CD1c-positive myeloid dendritic cell (primary cell): ENCODE measurements around the gene CBFA2T3.
"Not testable (repeated sequence)": the region's sequence is repeated elsewhere in the genome, so short reads cannot be mapped to it uniquely, and the experiment has no call there.

Source experiments
- DNase-seq: peaks from one replicate; pipeline ENCODE4 v3.0.0-alpha.2; 2016; ENCODE audit errors: extremely low spot score

The CBFA2T3 gene

GRCh38 chr16:89013111-89013510, 36.1 kb upstream of the CBFA2T3 start:
- DNase-seq = no peak

- DNase-seq = no peak
Observed at GRCh38 chr16:89012622-89012995, 35.6 kb upstream of the CBFA2T3 start.

GRCh38 chr16:89011909-89012621, 35.1 kb upstream of the CBFA2T3 start:
- no peak for DNase-seq

- DNase-seq = no peak
Observed at GRCh38 chr16:89010210-89010925, 33.4 kb upstream of the CBFA2T3 start.

GRCh38 chr16:89009343-89010209, 32.6 kb upstream of the CBFA2T3 start:
- DNase-seq = peak; percentile 13

- not testable (repeated sequence) for DNase-seq
Observed at GRCh38 chr16:89008796-89009195, 31.8 kb upstream of the CBFA2T3 start.

- no peak for DNase-seq
Observed at GRCh38 chr16:89007371-89008249, 30.6 kb upstream of the CBFA2T3 start.

- DNase-seq = no peak
Observed at GRCh38 chr16:89006036-89006752, 29.2 kb upstream of the CBFA2T3 start.

GRCh38 chr16:89005201-89006035, 28.4 kb upstream of the CBFA2T3 start:
- DNase-seq = no peak

GRCh38 chr16:89004209-89004831, 27.3 kb upstream of the CBFA2T3 start:
- DNase-seq = peak; percentile 10

GRCh38 chr16:89003831-89004208, 26.8 kb upstream of the CBFA2T3 start:
- no peak for DNase-seq

- no peak for DNase-seq
Observed at GRCh38 chr16:89002851-89003830, 26.1 kb upstream of the CBFA2T3 start.

- DNase-seq = not testable (repeated sequence)
Observed at GRCh38 chr16:89002081-89002480, 25.1 kb upstream of the CBFA2T3 start.

- no peak for DNase-seq
Observed at GRCh38 chr16:89001117-89002027, 24.4 kb upstream of the CBFA2T3 start.

GRCh38 chr16:89000207-89000959, 23.4 kb upstream of the CBFA2T3 start:
- DNase-seq = no peak

- DNase-seq = no peak
Observed at GRCh38 chr16:88999457-89000206, 22.6 kb upstream of the CBFA2T3 start.
